ENCODE measurements around the gene TPH1.

The TPH1 gene
- 1.8 to 2.3 reads per million in 2 donors for total RNA-seq

- no peak for DNase-seq
Observed at GRCh38 chr11:18046116-18046777, at the start of gene TPH1. Gene TPH1, minus strand, starts transcription at chr11:18046269. Its CDS starts 5,507 bp downstream, at chr11:18040762.

GRCh38 chr11:18093959-18094358, 47.9 kb upstream of the TPH1 start:
- DNase-seq = no peak

DNA sequence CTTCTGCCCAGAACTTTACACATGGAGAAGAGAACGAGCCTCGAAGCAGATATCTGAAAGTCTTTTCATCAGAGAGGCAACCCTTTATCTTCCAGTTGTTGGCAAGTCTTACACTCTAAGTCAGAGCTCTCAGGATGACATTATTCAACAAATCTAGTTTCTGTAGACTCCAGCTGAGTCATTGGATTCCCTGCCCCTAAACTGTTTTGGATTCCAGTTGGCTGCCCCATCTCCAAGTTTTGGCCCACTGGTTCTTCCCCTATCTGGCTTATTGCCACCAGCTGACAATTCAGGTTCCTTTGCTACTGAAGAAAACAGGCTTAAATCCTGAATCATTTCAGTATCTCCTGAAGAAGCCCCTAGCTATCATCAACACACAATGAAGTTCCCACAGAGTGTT, 45.7 kb upstream of the TPH1 start:
- DNase-seq = no peak

GRCh38 chr11:18088966-18089365, 42.9 kb upstream of the TPH1 start:
- no peak for DNase-seq

DNA sequence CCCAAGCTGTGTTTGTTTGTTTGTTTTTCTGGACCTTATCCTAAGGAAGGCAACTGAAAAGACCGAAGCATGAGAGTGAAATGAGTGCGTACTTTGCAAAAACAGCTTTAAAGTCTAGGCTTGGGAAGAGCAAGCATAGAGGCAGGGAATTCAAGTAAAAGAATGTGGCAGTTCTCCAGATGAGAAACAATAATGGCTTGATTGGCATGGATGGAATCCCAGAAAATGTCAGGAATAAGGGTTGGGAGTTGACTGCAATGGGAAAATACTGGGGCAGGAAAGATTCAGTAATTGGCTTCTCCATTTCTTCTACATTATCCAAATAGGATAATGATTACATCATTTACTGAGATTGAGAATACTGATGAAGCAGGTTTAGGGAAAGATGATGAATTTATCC, 42.3 kb upstream of the TPH1 start:
- no peak for DNase-seq

DNA sequence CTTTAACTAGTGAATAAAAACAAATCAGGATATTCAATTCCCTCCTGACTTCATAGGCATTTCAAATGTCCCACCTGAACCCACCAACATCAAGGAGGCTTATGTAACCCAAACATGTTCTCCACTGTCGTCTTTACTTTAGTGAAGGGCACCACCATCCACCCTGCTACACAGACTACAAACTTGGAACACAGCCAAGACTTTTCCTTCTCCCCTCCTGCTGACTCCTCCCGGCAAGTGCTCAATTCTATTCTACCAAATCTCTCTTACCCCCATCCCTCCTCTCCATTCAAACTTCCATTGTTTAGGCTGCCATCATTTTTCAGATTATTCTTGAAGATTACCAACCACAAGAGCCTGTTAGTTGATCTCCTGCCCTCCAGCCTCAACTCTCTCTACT, 35.5 kb upstream of the TPH1 start:
- no peak for DNase-seq

DNA sequence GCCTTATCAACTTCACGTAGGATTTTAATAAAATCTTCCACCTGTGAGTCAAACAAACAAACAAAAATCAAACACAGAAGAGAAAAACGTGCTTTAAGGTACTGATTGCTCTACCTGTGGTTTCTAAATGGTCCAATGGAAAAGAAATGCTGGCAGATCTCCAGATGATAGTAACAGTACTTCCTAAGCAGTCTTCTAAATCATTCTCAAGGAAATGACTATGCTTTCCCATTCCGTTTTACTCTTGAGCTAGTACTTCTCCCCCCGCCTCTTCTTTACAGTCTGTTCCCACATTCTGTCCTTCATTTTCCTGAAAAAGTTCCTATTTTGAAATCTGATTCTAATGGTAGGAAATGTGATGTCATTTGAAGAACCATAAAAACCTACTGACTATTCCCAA, 34.4 kb upstream of the TPH1 start:
- DNase-seq = no peak

GRCh38 chr11:18078909-18079308, 32.8 kb upstream of the TPH1 start:
- DNase-seq = no peak

GRCh38 chr11:18075444-18075843, 29.4 kb upstream of the TPH1 start:
- DNase-seq = no peak

GRCh38 chr11:18071098-18071705, 25.1 kb upstream of the TPH1 start:
- no peak for DNase-seq

DNA sequence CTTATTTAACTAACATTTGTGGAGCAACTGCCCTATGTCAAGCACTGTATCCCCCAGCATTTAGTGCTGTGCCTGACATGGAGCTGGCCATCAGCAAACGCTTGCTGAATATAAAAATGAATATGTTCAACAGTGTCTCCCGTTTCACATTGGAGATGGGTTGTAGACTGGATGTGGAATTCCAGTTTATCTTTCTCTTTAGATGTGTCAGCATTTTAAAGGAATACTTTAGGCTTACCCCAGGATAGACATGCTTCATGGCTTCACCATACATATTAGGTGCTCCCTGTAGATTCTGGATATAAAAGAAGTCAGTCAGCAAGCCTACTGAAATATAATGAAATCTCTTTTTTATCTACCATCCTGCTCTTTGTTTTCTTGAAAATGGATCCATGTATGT, 21.3 kb upstream of the TPH1 start:
- DNase-seq = no peak

DNA sequence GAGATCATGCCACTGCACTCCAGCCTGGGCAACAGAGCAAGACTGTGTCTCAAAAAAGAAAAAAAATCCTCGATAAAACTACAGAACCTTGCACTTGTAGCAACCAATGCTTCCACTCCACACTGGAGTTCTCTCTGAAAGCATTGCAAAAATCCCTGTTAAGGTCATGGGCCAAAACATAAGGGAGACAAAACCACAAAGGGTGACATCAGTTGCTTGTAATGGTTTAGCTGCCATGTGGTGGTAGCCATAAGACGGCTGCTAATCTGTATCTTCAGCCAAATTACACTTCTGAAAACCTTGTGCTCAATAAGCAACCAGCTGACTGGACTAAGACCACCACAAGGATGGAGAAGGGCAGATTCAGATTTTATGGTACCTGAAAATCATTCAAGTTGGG, 20.6 kb upstream of the TPH1 start:
- no peak for DNase-seq

GRCh38 chr11:18065572-18065971, 19.5 kb upstream of the TPH1 start:
- no peak for DNase-seq

GRCh38 chr11:18064450-18065054, 18.5 kb upstream of the TPH1 start:
- no peak for DNase-seq

DNA sequence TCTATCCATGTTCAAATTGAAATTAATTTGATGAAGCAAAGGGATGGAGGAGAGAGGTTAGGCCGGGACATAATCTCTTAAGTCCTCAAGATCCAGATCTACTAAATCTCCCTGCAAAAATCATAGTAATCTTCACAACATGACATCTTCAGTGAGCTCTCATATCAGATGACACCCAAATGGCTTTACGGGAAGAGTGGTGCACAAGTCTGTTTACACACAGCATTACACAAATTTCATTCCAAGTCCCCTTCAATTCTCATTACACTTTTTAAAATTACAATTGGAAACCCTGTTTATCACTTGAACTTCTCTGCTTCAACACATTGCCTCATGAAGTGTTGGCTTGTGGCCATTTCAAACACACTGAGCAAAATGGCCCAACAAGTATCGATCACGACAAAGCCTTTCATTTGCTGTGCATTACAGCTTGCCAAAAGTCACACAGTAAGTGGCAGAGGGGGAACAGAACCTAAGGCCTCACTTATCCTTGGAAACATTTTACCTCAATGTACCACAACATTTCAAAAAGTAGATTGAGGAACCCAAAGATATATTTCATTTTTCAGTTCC, 17.9 kb upstream of the TPH1 start:
- no peak for DNase-seq

DNA sequence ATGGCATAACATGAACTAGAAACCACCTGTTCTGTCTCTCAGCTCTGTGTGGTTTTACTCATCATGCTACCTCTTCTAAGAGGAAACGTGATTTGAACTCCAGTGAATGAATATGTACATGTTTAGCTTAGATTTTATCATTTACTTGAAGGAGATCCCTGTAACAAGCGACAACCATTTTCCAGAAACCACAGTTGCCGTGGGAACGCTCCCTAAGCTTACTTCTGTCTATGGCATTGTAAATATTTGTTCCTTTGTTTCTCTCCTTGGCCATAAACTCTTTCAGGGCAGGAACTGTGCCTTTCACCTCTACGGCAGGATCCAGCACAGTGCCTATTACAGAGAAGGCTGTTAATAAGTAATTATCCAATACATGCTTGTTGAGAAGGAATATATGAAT, 17.1 kb upstream of the TPH1 start:
- DNase-seq = no peak

- no peak for DNase-seq
Observed at GRCh38 chr11:18061351-18061750, 15.3 kb upstream of the TPH1 start.

DNA sequence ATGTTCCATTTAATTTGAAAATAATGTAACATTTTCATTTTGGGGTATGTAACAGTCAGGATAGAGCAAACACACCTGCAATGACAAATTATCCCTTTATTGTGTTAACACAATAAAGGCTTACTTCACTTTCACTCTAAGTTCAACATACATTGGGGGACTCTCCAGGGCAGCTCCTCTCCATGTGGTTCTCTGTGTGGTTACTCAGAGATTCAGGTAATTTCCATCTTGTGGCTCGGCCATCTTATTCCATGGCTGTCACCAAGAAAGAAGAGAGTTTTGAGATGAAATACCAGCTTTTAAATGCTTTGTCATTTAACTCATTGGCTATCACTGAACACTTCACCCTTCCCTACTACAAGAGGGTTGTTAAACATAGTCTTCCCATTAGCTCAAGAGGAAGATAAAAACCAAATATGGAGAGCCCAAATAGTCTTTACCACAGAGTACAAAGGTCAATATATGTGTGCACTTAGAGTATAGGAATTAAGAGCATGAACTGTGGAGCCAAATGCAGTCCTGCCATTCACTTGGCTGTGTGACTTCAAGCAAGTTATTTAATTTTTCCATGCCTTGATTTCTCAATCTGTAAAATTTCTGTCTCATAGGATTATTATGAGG, 10.6 kb upstream of the TPH1 start:
- DNase-seq = no peak

DNA sequence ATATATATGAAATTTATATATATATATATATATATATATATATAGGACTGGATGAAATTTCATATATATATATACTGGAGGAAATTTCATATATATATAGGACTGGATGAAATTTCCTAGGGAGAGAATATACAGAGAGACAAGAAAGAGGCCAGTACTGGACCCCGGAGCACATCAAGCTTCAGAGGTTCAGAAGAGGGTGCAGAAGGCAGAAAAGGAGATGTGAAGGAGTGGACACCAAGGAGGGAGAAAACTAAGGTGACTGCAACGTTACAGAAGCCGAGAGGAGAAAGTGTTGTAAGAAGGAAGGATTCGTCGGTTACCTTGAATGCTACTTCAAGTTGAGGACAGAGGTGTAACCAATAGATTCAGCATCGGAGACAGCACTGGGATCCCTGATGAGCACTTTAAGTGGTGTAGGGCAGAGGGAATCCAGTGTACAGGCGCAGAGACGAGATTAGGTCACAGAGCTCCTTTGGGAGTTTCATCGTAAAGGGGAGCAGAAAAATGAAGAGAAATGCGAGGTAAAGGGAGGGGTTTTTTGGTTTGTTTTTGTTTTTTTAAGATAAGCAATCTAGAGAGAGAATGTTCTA, 8.5 kb upstream of the TPH1 start:
- no peak for DNase-seq

- DNase-seq = no peak
Observed at GRCh38 chr11:18050848-18051247, 4.8 kb upstream of the TPH1 start.

- DNase-seq = no peak
Observed at GRCh38 chr11:18036456-18036855, 9.6 kb downstream of the TPH1 start.

- no peak for DNase-seq
Observed at GRCh38 chr11:18027475-18027874, 18.6 kb downstream of the TPH1 start.

- no peak for DNase-seq
Observed at GRCh38 chr11:18022419-18022818, 23.6 kb downstream of the TPH1 start.
